Astrocyte of the cerebellum (primary cell): Measurements from ENCODE around the gene PNKD.
A peak's percentile ranks its signal among the peaks of the same experiment; 100 is the strongest.

Experiments used
- DNase-seq: peaks from one replicate; pipeline ENCODE4 v3.0.0-alpha.2; 2011; ENCODE audit warnings: low read depth
- H3K4me3 ChIP-seq: 2 replicates; pipeline ENCODE4 v1.5.1; 2011; ENCODE audit warnings: mild to moderate bottlenecking, low read depth, low read length, moderate library complexity
- CTCF ChIP-seq: IDR thresholded peaks from 2 replicates; pipeline ENCODE4 v1.5.1; 2012; ENCODE audit warnings: low read length, low read depth, moderate library complexity, mild to moderate bottlenecking; ENCODE audit errors: missing control alignments
- in situ Hi-C: cut with HindIII; loops from 2 replicates; pipeline ENCODE4 v1.10.0; 2017; ENCODE audit warnings: low sequenced_read_pairs

PNKD gene

GRCh38 chr2:218229239-218229638 lies 41.1 kb upstream of the PNKD start:
- no peak for TF ChIP-seq CTCF
- H3K4me3 ChIP-seq: no peak overlapping the region
- peak; percentile 54 for DNase-seq
- in situ Hi-C loops: no loop called here

- in situ Hi-C loops: no loop called here
- TF ChIP-seq CTCF: no peak
- DNase-seq: no peak
- H3K4me3 ChIP-seq: no peak overlapping the region
Observed at GRCh38 chr2:218229851-218230250, 40.5 kb upstream of the PNKD start.

GRCh38 chr2:218230882-218231281 lies 39.4 kb upstream of the PNKD start:
- in situ Hi-C loops: no loop called here
- no peak for DNase-seq
- no peak overlapping the region for H3K4me3 ChIP-seq
- no peak for TF ChIP-seq CTCF

DNA sequence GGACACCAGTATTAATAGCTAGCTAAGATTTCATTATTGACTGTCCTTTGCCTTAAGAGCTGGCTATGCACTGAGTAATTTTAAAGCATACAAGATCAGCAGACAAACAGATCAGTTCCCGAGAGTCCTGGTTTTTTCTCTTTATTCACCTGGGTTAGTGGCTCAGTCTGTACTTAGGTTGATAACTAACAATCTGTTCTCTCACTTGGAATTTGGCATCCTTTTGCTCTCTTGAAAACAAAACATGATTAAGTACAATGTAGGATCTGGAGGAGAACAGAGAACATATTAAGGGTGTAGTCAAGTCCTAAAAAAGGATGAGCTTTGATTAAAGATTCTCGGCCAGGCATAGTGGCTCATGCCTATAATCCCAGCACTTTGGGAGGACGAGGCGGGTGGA lies 36.8 kb upstream of the PNKD start:
- no peak for DNase-seq
- H3K4me3 ChIP-seq: no peak overlapping the region
- in situ Hi-C loops: no loop called here
- no peak for TF ChIP-seq CTCF

DNA sequence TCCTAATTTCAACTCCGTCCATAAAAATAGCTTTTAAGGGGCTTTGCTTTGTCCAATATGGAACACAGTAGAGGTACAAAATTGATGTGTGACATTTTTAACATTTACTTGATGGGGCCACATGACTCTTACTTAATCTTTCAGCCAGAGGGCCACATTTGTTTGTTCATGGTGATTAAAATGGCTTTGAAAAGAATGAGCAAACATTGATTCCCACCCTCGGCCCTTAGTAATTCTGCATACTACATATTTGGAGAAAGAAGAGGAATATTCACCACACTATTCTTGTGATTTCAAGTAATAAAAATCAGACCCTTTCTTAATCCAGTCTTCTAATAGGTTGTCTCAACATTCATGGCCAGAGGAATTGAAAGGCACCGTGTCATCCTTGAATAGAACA lies 35.8 kb upstream of the PNKD start:
- no peak overlapping the region for H3K4me3 ChIP-seq
- in situ Hi-C loops: no loop called here
- DNase-seq: no peak
- no peak for TF ChIP-seq CTCF

- DNase-seq: no peak
- H3K4me3 ChIP-seq: no peak overlapping the region
- no peak for TF ChIP-seq CTCF
- in situ Hi-C loops: no loop called here
Observed at GRCh38 chr2:218235017-218235416, 35.3 kb upstream of the PNKD start.

DNA sequence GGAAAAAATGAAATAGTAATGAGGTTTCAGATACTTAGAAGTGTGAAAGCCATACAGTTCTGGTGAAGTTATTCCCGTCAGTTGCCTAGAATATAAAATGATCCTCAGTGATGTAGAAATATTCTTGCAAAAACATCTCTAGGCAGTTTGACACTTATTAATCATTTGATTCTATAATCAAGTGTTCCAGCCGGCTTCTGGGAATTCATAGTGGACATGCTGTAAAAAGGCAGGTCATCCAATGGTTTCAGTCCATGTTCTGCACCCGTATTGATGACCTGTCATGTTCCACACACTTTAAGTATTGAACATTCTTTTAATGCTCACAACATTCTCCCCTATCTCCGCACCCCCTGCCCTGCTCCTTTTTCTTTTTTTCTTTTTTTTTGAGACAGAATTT lies 33.5 kb upstream of the PNKD start:
- no peak for TF ChIP-seq CTCF
- no peak for DNase-seq
- H3K4me3 ChIP-seq: no peak overlapping the region
- in situ Hi-C loops: no loop called here
